Measurements from ENCODE around the gene NDUFS2. TPM values are rescaled to one million over a fixed set of nuclear protein-coding genes. Genes with fewer than 3 reads are reported as not detected.

The NDUFS2 gene
- total and polyA plus RNA-seq, 4 experiments from 2014 or later: 89.9 to 112 (median 95.1) TPM

GRCh38 chr1:161196521-161197451 lies 5.4 kb upstream of the NDUFS2 start:
- H3K4me1 ChIP-seq (ENCODE audit: insufficient read depth, low read length): peaks cover 41% of the 10 kb centered on the region
- CTCF ChIA-PET (ENCODE audit: partially characterized antibody): interaction anchor here (1.3 to 8.7 kb wide), 2 partner anchors 8 to 28 kb away, joined by 3 to 131 read pairs; partner anchors contain the start of genes APOA2 and TOMM40L

GRCh38 chr1:161197560-161198193 lies 4.5 kb upstream of the NDUFS2 start:
- CTCF ChIA-PET (ENCODE audit: partially characterized antibody): interaction anchor here (1.8 to 8.7 kb wide), 2 partner anchors 27 to 94 kb away, joined by 4 to 131 read pairs; partner anchors contain the start of genes APOA2 and TOMM40L

More at GRCh38 chr1:161196521-161197451, 5.4 kb upstream of the NDUFS2 start:
- no peak for DNase-seq
- Mint-ChIP-seq H3K4me1 (peaks cover 23 to 44% (median 36%) of the 10 kb centered on the region in 4 donors), H3K9me3 (no peaks in the 10 kb centered on the region), H3K27me3 (peaks cover 0 to 1% of the 10 kb centered on the region in 2 donors), H3K36me3 (peaks cover 0 to 2% of the 10 kb centered on the region in 2 donors), H3K4me3 (no peak overlapping the region), H3K27ac (no peak overlapping the region)
- intact Hi-C loops (cut with micrococcal nuclease): no loop called here
- Histone ChIP-seq H3K36me3 (ENCODE audit: insufficient read depth, low read length) (no peaks in the 10 kb centered on the region), H3K27ac (ENCODE audit: low read depth, low read length) (no peak overlapping the region), H3K9me3 (ENCODE audit: control insufficient read depth in 1 of 2, low read length in 2 of 2) (no peaks in the 10 kb centered on the region), H3K4me3 (ENCODE audit: low read length in 2 of 2) (no peak overlapping the region), H3K27me3 (ENCODE audit: insufficient read depth, low read length) (no peaks in the 10 kb centered on the region)
- POLR2A ChIA-PET (ENCODE audit: partially characterized antibody): interaction anchor here (0.7 to 0.8 kb wide), 2 partner anchors 15 to 17 kb away, joined by 3 read pairs; no protein-coding TSS in a partner anchor

GRCh38 chr1:161198194-161198896 lies 3.8 kb upstream of the NDUFS2 start:
- H3K4me1 ChIP-seq (ENCODE audit: insufficient read depth, low read length): peaks cover 36% of the 10 kb centered on the region
- no peak for DNase-seq
- no peaks in the 10 kb centered on the region for H3K9me3 ChIP-seq (ENCODE audit: control insufficient read depth in 1 of 2, low read length in 2 of 2)
- no peak overlapping the region for H3K27ac ChIP-seq (ENCODE audit: low read depth, low read length)
- ChIA-PET CTCF (ENCODE audit: partially characterized antibody) (interaction anchor here (1.0 to 8.7 kb wide), 4 partner anchors 21 to 93 kb away, joined by 3 to 131 read pairs (median 6); partner anchors contain the start of genes APOA2 and TOMM40L), POLR2A (ENCODE audit: partially characterized antibody) (interaction anchor here (0.5 to 5.8 kb wide), 4 partner anchors 9 to 483 kb away, joined by 3 to 134 read pairs (median 6); no protein-coding TSS in a partner anchor)
- H3K36me3 ChIP-seq (ENCODE audit: insufficient read depth, low read length): no peaks in the 10 kb centered on the region
- intact Hi-C loops (cut with micrococcal nuclease): no loop called here
- H3K27me3 Mint-ChIP-seq: peaks cover 0 to 1% of the 10 kb centered on the region in 2 donors
- H3K4me1 Mint-ChIP-seq: peaks cover 20 to 48% (median 31%) of the 10 kb centered on the region in 4 donors
- peak overlapping the region in 4 of 7 donors; percentile 25 to 94 (median 46) for H3K27ac Mint-ChIP-seq
- no peak overlapping the region for H3K4me3 ChIP-seq (ENCODE audit: low read length in 2 of 2)
- H3K36me3 Mint-ChIP-seq: peaks cover 0 to 9% of the 10 kb centered on the region in 2 donors
- H3K4me3 Mint-ChIP-seq: no peak overlapping the region
- H3K9me3 Mint-ChIP-seq: no peaks in the 10 kb centered on the region
- no peaks in the 10 kb centered on the region for H3K27me3 ChIP-seq (ENCODE audit: insufficient read depth, low read length)

More at GRCh38 chr1:161197560-161198193, 4.5 kb upstream of the NDUFS2 start:
- Histone ChIP-seq H3K4me1 (ENCODE audit: insufficient read depth, low read length) (peaks cover 35% of the 10 kb centered on the region), H3K9me3 (ENCODE audit: control insufficient read depth in 1 of 2, low read length in 2 of 2) (no peaks in the 10 kb centered on the region), H3K36me3 (ENCODE audit: insufficient read depth, low read length) (no peaks in the 10 kb centered on the region), H3K27me3 (ENCODE audit: insufficient read depth, low read length) (no peaks in the 10 kb centered on the region), H3K27ac (ENCODE audit: low read depth, low read length) (no peak overlapping the region), H3K4me3 (ENCODE audit: low read length in 2 of 2) (no peak overlapping the region)
- peaks cover 19 to 46% (median 33%) of the 10 kb centered on the region in 4 donors for H3K4me1 Mint-ChIP-seq
- no peaks in the 10 kb centered on the region for H3K9me3 Mint-ChIP-seq
- peaks cover 0 to 1% of the 10 kb centered on the region in 2 donors for H3K27me3 Mint-ChIP-seq
- peaks cover 0 to 7% of the 10 kb centered on the region in 2 donors for H3K36me3 Mint-ChIP-seq
- H3K4me3 Mint-ChIP-seq: no peak overlapping the region
- POLR2A ChIA-PET (ENCODE audit: partially characterized antibody): interaction anchor here (0.8 kb wide), 1 partner anchor 16 kb away, joined by 3 read pairs; no protein-coding TSS in a partner anchor
- intact Hi-C loops (cut with micrococcal nuclease): no loop called here
- DNase-seq: no peak
- H3K27ac Mint-ChIP-seq: peak overlapping the region in 1 of 7 donors; percentile 60

DNA sequence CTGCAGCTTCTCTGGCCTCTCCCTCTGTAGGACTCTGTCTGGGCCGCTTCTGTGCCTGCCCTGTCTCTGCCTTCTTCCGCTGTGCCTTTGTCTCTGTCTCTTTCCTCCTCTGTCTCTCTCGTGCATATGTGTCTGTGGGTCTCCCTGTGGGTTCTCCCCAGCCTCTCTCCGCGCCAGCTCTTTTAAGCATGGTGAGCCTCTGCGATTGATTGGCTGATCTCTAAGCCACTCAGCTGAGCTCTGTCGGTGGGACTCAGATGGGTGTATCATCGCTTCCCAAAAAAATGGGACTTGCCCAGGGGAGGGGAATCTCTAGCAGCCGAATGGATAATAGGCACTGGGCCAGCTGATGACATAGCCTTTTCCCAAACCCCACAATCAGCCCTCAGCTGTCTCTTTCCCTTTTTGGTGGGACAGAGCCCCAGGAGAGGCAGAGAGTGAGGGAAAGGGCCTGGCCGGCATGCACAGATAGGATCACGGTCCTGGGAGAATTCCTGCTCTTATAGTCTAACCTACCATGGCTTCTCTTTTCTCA lies 3.2 kb upstream of the NDUFS2 start, which contains the start of gene ADAMTS4:
TSS of gene ADAMTS4 (minus strand) at position 158 of the 535 bp plus-strand sequence. CDS start 427 bp downstream, outside the sequence.
- Histone ChIP-seq H3K4me1 (ENCODE audit: insufficient read depth, low read length) (peaks cover 42% of the 10 kb centered on the region), H3K27ac (ENCODE audit: low read depth, low read length) (no peak within 1 kb of the TSS), H3K9me3 (ENCODE audit: control insufficient read depth in 1 of 2, low read length in 2 of 2) (no peaks in the 10 kb centered on the region), H3K36me3 (ENCODE audit: insufficient read depth, low read length) (no peaks in the 10 kb centered on the region), H3K4me3 (ENCODE audit: low read length in 2 of 2) (no peak within 1 kb of the TSS), H3K27me3 (ENCODE audit: insufficient read depth, low read length) (no peaks in the 10 kb centered on the region)
- peaks cover 23 to 54% (median 36%) of the 10 kb centered on the region in 4 donors for H3K4me1 Mint-ChIP-seq
- peak within 1 kb of the TSS; percentile 25 to 99 (median 75) for H3K27ac Mint-ChIP-seq
- POLR2A ChIA-PET (ENCODE audit: partially characterized antibody): interaction anchor here (0.7 to 5.8 kb wide), 4 partner anchors 10 to 26 kb away, joined by 3 to 134 read pairs (median 6); partner anchors contain the start of gene TOMM40L
- peaks cover 0 to 1% of the 10 kb centered on the region in 2 donors for H3K27me3 Mint-ChIP-seq
- no peaks in the 10 kb centered on the region for H3K9me3 Mint-ChIP-seq
- H3K4me3 Mint-ChIP-seq: peak within 1 kb of the TSS in 4 of 8 donors; percentile 3 to 49 (median 41)
- CTCF ChIA-PET (ENCODE audit: partially characterized antibody): interaction anchor here (1.0 to 1.8 kb wide), 4 partner anchors 21 to 183 kb away, joined by 3 to 7 read pairs (median 4); partner anchors contain the start of gene TOMM40L
- H3K36me3 Mint-ChIP-seq: peaks cover under 1 to 14% of the 10 kb centered on the region in 2 donors
- DNase-seq: no peak
- intact Hi-C loops (cut with micrococcal nuclease): no loop called here

GRCh38 chr1:161199506-161200139 lies 2.5 kb upstream of the NDUFS2 start:
- intact Hi-C loops (cut with micrococcal nuclease): no loop called here
- Mint-ChIP-seq H3K4me1 (peaks cover 28 to 58% (median 42%) of the 10 kb centered on the region in 4 donors), H3K36me3 (peaks cover 7 to 21% of the 10 kb centered on the region in 2 donors), H3K27me3 (peaks cover 0 to 1% of the 10 kb centered on the region in 2 donors), H3K4me3 (peak overlapping the region in 5 of 8 donors; percentile 43 to 98 (median 52)), H3K27ac (peak overlapping the region; percentile 75 to 99 (median 99)), H3K9me3 (no peaks in the 10 kb centered on the region)
- peaks cover 48% of the 10 kb centered on the region for H3K4me1 ChIP-seq (ENCODE audit: insufficient read depth, low read length)
- POLR2A ChIA-PET (ENCODE audit: partially characterized antibody): interaction anchor here (0.7 to 5.8 kb wide), 3 partner anchors 10 to 26 kb away, joined by 3 to 134 read pairs (median 9); partner anchors contain the start of gene TOMM40L
- CTCF ChIA-PET (ENCODE audit: partially characterized antibody): interaction anchor here (1.1 to 1.8 kb wide), 3 partner anchors 26 to 183 kb away, joined by 4 to 7 read pairs (median 4); partner anchors contain the start of gene TOMM40L
- DNase-seq: no peak
- H3K27me3 ChIP-seq (ENCODE audit: insufficient read depth, low read length): no peaks in the 10 kb centered on the region
- H3K4me3 ChIP-seq (ENCODE audit: low read length in 2 of 2): no peak overlapping the region
- no peak overlapping the region for H3K27ac ChIP-seq (ENCODE audit: low read depth, low read length)
- no peaks in the 10 kb centered on the region for H3K9me3 ChIP-seq (ENCODE audit: control insufficient read depth in 1 of 2, low read length in 2 of 2)
- peaks cover 3% of the 10 kb centered on the region for H3K36me3 ChIP-seq (ENCODE audit: insufficient read depth, low read length)

All from CD4-positive, alpha-beta memory T cell (primary cell).